K562 (cell line): Measurements from ENCODE around the gene CGB3. TPM values are rescaled to one million over a fixed set of nuclear protein-coding genes. Genes with fewer than 3 reads are reported as not detected.

Experiments
- polyA plus RNA-seq, 8 experiments: library from polyadenylated mRNA; depleted of rRNA in 4 of 8; stranded (reverse) in 5 of 8; unstranded in 3 of 8; fragments of >200 nt; fragmentation: Nextera tagmentation in 2 of 8; fragmentation: Illumina TruSeq in 1 of 8; extraction: Ambion mirVana in 2 of 8; extraction: Trizol in 1 of 8; gene quantifications; 2 replicates each; pipeline versions ENCODE4 v1.2.1 to v1.2.3, GENCODE V29; 2011 to 2014; ENCODE audit warnings: inconsistent platforms in 1 of 8, missing spikeins in 1 of 8
- total RNA-seq, 7 experiments: library from RNA; depleted of rRNA in 6 of 7; stranded (reverse); fragments of >200 nt in 6 of 7; fragmentation: Illumina TruSeq in 2 of 7; extraction: Trizol in 2 of 7; gene quantifications; 2 replicates each; pipeline versions ENCODE4 v1.2.1 to v1.2.3, GENCODE V29; 2011 to 2021; ENCODE audit warnings: low replicate concordance in 1 of 7
- TF ChIP-seq, protein P1 (sequence below): fragments of 450-650 bp; IDR thresholded peaks from 2 replicates; pipeline ENCODE4 v1.6.1; 2016; ENCODE audit warnings: mild to moderate bottlenecking, moderate library complexity

CGB3 gene
- total and polyA plus RNA-seq, 9 of the 15 experiments (the other 6 are each of a cell fraction or from before 2014, with no cell fraction given), result not detected

DNA sequence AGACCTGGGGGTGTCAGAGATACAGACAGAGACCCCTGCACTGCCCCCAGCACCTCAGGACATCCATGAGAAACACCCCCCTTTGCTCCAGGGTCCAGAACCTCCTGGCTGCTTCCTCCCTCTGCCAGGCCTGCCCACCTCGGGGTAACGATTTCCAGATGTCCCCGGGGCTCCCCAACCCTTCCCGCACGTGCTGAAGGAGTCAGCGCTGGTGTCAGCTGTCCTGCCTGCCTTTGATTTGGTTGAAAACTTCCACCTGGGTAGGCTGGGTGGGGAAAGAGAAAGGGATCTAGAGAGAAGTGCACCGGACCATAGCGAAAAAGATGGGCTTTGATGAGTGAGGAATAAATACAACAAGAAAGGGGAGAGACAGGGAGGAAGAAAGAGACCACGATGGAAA is 34.9 kb upstream of the CGB3 start (continued):
- TF ChIP-seq, protein P1, sequence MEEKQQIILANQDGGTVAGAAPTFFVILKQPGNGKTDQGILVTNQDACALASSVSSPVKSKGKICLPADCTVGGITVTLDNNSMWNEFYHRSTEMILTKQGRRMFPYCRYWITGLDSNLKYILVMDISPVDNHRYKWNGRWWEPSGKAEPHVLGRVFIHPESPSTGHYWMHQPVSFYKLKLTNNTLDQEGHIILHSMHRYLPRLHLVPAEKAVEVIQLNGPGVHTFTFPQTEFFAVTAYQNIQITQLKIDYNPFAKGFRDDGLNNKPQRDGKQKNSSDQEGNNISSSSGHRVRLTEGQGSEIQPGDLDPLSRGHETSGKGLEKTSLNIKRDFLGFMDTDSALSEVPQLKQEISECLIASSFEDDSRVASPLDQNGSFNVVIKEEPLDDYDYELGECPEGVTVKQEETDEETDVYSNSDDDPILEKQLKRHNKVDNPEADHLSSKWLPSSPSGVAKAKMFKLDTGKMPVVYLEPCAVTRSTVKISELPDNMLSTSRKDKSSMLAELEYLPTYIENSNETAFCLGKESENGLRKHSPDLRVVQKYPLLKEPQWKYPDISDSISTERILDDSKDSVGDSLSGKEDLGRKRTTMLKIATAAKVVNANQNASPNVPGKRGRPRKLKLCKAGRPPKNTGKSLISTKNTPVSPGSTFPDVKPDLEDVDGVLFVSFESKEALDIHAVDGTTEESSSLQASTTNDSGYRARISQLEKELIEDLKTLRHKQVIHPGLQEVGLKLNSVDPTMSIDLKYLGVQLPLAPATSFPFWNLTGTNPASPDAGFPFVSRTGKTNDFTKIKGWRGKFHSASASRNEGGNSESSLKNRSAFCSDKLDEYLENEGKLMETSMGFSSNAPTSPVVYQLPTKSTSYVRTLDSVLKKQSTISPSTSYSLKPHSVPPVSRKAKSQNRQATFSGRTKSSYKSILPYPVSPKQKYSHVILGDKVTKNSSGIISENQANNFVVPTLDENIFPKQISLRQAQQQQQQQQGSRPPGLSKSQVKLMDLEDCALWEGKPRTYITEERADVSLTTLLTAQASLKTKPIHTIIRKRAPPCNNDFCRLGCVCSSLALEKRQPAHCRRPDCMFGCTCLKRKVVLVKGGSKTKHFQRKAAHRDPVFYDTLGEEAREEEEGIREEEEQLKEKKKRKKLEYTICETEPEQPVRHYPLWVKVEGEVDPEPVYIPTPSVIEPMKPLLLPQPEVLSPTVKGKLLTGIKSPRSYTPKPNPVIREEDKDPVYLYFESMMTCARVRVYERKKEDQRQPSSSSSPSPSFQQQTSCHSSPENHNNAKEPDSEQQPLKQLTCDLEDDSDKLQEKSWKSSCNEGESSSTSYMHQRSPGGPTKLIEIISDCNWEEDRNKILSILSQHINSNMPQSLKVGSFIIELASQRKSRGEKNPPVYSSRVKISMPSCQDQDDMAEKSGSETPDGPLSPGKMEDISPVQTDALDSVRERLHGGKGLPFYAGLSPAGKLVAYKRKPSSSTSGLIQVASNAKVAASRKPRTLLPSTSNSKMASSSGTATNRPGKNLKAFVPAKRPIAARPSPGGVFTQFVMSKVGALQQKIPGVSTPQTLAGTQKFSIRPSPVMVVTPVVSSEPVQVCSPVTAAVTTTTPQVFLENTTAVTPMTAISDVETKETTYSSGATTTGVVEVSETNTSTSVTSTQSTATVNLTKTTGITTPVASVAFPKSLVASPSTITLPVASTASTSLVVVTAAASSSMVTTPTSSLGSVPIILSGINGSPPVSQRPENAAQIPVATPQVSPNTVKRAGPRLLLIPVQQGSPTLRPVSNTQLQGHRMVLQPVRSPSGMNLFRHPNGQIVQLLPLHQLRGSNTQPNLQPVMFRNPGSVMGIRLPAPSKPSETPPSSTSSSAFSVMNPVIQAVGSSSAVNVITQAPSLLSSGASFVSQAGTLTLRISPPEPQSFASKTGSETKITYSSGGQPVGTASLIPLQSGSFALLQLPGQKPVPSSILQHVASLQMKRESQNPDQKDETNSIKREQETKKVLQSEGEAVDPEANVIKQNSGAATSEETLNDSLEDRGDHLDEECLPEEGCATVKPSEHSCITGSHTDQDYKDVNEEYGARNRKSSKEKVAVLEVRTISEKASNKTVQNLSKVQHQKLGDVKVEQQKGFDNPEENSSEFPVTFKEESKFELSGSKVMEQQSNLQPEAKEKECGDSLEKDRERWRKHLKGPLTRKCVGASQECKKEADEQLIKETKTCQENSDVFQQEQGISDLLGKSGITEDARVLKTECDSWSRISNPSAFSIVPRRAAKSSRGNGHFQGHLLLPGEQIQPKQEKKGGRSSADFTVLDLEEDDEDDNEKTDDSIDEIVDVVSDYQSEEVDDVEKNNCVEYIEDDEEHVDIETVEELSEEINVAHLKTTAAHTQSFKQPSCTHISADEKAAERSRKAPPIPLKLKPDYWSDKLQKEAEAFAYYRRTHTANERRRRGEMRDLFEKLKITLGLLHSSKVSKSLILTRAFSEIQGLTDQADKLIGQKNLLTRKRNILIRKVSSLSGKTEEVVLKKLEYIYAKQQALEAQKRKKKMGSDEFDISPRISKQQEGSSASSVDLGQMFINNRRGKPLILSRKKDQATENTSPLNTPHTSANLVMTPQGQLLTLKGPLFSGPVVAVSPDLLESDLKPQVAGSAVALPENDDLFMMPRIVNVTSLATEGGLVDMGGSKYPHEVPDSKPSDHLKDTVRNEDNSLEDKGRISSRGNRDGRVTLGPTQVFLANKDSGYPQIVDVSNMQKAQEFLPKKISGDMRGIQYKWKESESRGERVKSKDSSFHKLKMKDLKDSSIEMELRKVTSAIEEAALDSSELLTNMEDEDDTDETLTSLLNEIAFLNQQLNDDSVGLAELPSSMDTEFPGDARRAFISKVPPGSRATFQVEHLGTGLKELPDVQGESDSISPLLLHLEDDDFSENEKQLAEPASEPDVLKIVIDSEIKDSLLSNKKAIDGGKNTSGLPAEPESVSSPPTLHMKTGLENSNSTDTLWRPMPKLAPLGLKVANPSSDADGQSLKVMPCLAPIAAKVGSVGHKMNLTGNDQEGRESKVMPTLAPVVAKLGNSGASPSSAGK, result no peak
